HEK293 (cell line): ENCODE data around the gene LPGAT1.

Experiments used
- CTCF ChIA-PET: fragments of 350-600 bp; formaldehyde crosslinking; extraction: SDS; loops from one replicate; lab custom pipeline; 2021; ENCODE audit warnings: antibody characterized with exemption; lab: Yijun Ruan, JAX
- POLR2A ChIA-PET: fragments of 300-600 bp; formaldehyde crosslinking; extraction: SDS; loops from one replicate; lab custom pipeline; 2020; ENCODE audit warnings: antibody characterized with exemption, inconsistent platforms; lab: Yijun Ruan, JAX
- H3K27ac ChIP-seq: fragments of 200-500 bp; sonication (Bioruptor generic); 2 replicates; pipeline ENCODE4 v1.5.1; 2014; ENCODE audit warnings: low read depth, low read length, control low read depth, inconsistent platforms; ENCODE audit errors: extremely low read depth
- H3K36me3 ChIP-seq, 2 experiments: fragments of 200-500 bp in 1 of 2; sonication (Bioruptor generic) in 1 of 2; 1 replicate in 1 of 2; 2 replicates in 1 of 2; pipeline ENCODE4 v1.5.1; 2014 to 2017; ENCODE audit warnings: inconsistent platforms in 2 of 2, low read length in 2 of 2; ENCODE audit not compliant: control insufficient read depth in 2 of 2, insufficient read depth in 1 of 2
- H3K4me1 ChIP-seq: fragments of 200-500 bp; sonication (Bioruptor generic); 2 replicates; pipeline ENCODE4 v1.5.1; 2014; ENCODE audit warnings: mild to moderate bottlenecking, low read length, inconsistent platforms; ENCODE audit not compliant: control insufficient read depth, insufficient read depth
- H3K4me3 ChIP-seq: 2 replicates; pipeline ENCODE4 v1.5.1; 2011; ENCODE audit warnings: low read depth, mild to moderate bottlenecking, control low read depth, low read length, moderate library complexity
- H3K9me3 ChIP-seq: fragments of 200-500 bp; sonication (Bioruptor generic); 2 replicates; pipeline ENCODE4 v1.5.1; 2014; ENCODE audit warnings: low read depth, low read length, inconsistent platforms; ENCODE audit not compliant: control insufficient read depth, insufficient read depth
- EGR2 ChIP-seq: fragments of 450-650 bp; formaldehyde crosslinking; IDR thresholded peaks from 2 replicates; pipeline ENCODE4 v1.5.1; 2016; ENCODE audit warnings: low read depth, missing biosample characterization, missing genetic modification characterization
- HOXD13 ChIP-seq: sonication (generic); formaldehyde crosslinking; IDR thresholded peaks from 2 replicates; pipeline ENCODE4 v1.8.0; 2022; ENCODE audit warnings: missing genetic modification reagents, borderline replicate concordance
- YY1 ChIP-seq: fragments of 450-650 bp; formaldehyde crosslinking; IDR thresholded peaks from 2 replicates; pipeline ENCODE4 v1.5.1; 2018; ENCODE audit warnings: missing biosample characterization, missing genetic modification characterization
- ZFP69B ChIP-seq: fragments of 450-650 bp; formaldehyde crosslinking; IDR thresholded peaks from 2 replicates; pipeline ENCODE4 v1.5.1; 2016; ENCODE audit warnings: missing biosample characterization, missing genetic modification characterization
- ZNF121 ChIP-seq: fragments of 450-650 bp; formaldehyde crosslinking; IDR thresholded peaks from 2 replicates; pipeline ENCODE4 v1.5.1; 2016; ENCODE audit warnings: missing biosample characterization, missing genetic modification characterization
- ZNF184 ChIP-seq: fragments of 450-650 bp; IDR thresholded peaks from 2 replicates; pipeline ENCODE4 v1.5.1; 2018; ENCODE audit warnings: missing biosample characterization, mild to moderate bottlenecking, missing genetic modification characterization
- ZNF214 ChIP-seq: fragments of 450-650 bp; formaldehyde crosslinking; IDR thresholded peaks from 2 replicates; pipeline ENCODE4 v1.5.1; 2017; ENCODE audit warnings: missing biosample characterization, mild to moderate bottlenecking, missing genetic modification characterization, borderline replicate concordance
- ZNF248 ChIP-seq: fragments of 450-650 bp; formaldehyde crosslinking; IDR thresholded peaks from 2 replicates; pipeline ENCODE4 v1.5.1; 2017; ENCODE audit warnings: missing biosample characterization, missing genetic modification characterization
- ZNF518A ChIP-seq: fragments of 450-650 bp; formaldehyde crosslinking; conservative IDR thresholded peaks from 2 replicates; pipeline ENCODE4 v1.5.1; 2016; ENCODE audit warnings: low read depth, missing biosample characterization, missing genetic modification characterization
- ZNF610 ChIP-seq: fragments of 450-650 bp; formaldehyde crosslinking; IDR thresholded peaks from 2 replicates; pipeline ENCODE4 v1.5.1; 2016; ENCODE audit warnings: missing biosample characterization, missing genetic modification characterization, borderline replicate concordance
- ZNF639 ChIP-seq: fragments of 450-650 bp; formaldehyde crosslinking; IDR thresholded peaks from 2 replicates; pipeline ENCODE4 v1.5.1; 2016; ENCODE audit warnings: missing biosample characterization, missing genetic modification characterization
- ZNF768 ChIP-seq: fragments of 450-650 bp; formaldehyde crosslinking; IDR thresholded peaks from 2 replicates; pipeline ENCODE4 v1.5.1; 2018; ENCODE audit warnings: missing biosample characterization, mild to moderate bottlenecking, missing genetic modification characterization
- ZNF837 ChIP-seq: fragments of 450-650 bp; formaldehyde crosslinking; IDR thresholded peaks from 2 replicates; pipeline ENCODE4 v1.5.1; 2016; ENCODE audit warnings: missing biosample characterization, missing genetic modification characterization
- ZSCAN23 ChIP-seq: fragments of 450-650 bp; formaldehyde crosslinking; IDR thresholded peaks from 2 replicates; pipeline ENCODE4 v1.5.1; 2016; ENCODE audit warnings: missing biosample characterization, missing genetic modification characterization
- ZSCAN4 ChIP-seq: fragments of 450-650 bp; formaldehyde crosslinking; IDR thresholded peaks from 2 replicates; pipeline ENCODE4 v1.5.1; 2017; ENCODE audit warnings: missing biosample characterization, missing genetic modification characterization
- TF ChIP-seq, protein P1 (sequence below): fragments of 450-650 bp; formaldehyde crosslinking; IDR thresholded peaks from 2 replicates; pipeline ENCODE4 v1.5.1; 2016; ENCODE audit warnings: missing biosample characterization, missing genetic modification characterization
- TF ChIP-seq, protein P2 (sequence below): fragments of 450-650 bp; formaldehyde crosslinking; IDR thresholded peaks from 2 replicates; pipeline ENCODE4 v1.5.1; 2016; ENCODE audit warnings: missing biosample characterization, missing genetic modification characterization
- TF ChIP-seq, protein P3 (sequence below): fragments of 450-650 bp; formaldehyde crosslinking; IDR thresholded peaks from 2 replicates; pipeline ENCODE4 v1.5.1; 2016; ENCODE audit warnings: missing biosample characterization, missing genetic modification characterization

Gene LPGAT1

GRCh38 chr1:211742272-211742671, 88.3 kb downstream of the LPGAT1 start (continued):
- TF ChIP-seq ZNF518A: no peak
- TF ChIP-seq YY1 (tag by site-specific recombination): no peak

- Histone ChIP-seq H3K36me3 (peaks cover 0 to 2% of the 10 kb centered on the region in 2 experiments; a peak in 1 of 3 replicates), H3K4me1 (no peaks in the 10 kb centered on the region), H3K4me3 (no peak overlapping the region), H3K27ac (no peak overlapping the region), H3K9me3 (no peaks in the 10 kb centered on the region)
- ChIA-PET CTCF (interaction anchor here (0.6 to 1.1 kb wide), 5 partner anchors 20 to 1749 kb away, joined by 3 to 6 read pairs (median 5); no protein-coding TSS in a partner anchor), POLR2A (no interaction called here)
- TF ChIP-seq, protein P1, sequence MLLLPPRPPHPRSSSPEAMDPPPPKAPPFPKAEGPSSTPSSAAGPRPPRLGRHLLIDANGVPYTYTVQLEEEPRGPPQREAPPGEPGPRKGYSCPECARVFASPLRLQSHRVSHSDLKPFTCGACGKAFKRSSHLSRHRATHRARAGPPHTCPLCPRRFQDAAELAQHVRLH (tag by site-specific recombination): no peak
- TF ChIP-seq, protein P2, sequence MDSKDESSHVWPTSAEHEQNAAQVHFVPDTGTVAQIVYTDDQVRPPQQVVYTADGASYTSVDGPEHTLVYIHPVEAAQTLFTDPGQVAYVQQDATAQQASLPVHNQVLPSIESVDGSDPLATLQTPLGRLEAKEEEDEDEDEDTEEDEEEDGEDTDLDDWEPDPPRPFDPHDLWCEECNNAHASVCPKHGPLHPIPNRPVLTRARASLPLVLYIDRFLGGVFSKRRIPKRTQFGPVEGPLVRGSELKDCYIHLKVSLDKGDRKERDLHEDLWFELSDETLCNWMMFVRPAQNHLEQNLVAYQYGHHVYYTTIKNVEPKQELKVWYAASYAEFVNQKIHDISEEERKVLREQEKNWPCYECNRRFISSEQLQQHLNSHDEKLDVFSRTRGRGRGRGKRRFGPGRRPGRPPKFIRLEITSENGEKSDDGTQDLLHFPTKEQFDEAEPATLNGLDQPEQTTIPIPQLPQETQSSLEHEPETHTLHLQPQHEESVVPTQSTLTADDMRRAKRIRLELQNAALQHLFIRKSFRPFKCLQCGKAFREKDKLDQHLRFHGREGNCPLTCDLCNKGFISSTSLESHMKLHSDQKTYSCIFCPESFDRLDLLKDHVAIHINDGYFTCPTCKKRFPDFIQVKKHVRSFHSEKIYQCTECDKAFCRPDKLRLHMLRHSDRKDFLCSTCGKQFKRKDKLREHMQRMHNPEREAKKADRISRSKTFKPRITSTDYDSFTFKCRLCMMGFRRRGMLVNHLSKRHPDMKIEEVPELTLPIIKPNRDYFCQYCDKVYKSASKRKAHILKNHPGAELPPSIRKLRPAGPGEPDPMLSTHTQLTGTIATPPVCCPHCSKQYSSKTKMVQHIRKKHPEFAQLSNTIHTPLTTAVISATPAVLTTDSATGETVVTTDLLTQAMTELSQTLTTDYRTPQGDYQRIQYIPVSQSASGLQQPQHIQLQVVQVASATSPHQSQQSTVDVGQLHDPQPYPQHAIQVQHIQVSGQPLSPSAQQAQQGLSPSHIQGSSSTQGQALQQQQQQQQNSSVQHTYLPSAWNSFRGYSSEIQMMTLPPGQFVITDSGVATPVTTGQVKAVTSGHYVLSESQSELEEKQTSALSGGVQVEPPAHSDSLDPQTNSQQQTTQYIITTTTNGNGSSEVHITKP (tag by site-specific recombination): no peak
- TF ChIP-seq HOXD13 (CRISPR knock-in tag) (no peak), ZFP69B (tag by site-specific recombination) (no peak), ZNF248 (tag by site-specific recombination) (no peak), ZSCAN23 (tag by site-specific recombination) (no peak), ZNF837 (tag by site-specific recombination) (no peak), ZNF639 (no peak)
Observed at GRCh38 chr1:211741788-211742187, 88.8 kb downstream of the LPGAT1 start.

GRCh38 chr1:211741116-211741515, 89.4 kb downstream of the LPGAT1 start:
- Histone ChIP-seq H3K27ac (no peak overlapping the region), H3K4me3 (no peak overlapping the region), H3K9me3 (no peaks in the 10 kb centered on the region), H3K36me3 (no peaks in the 10 kb centered on the region), H3K4me1 (no peaks in the 10 kb centered on the region)
- POLR2A ChIA-PET: interaction anchor here (0.7 kb wide), 2 partner anchors 39 to 111 kb away, joined by 3 to 5 read pairs; no protein-coding TSS in a partner anchor
- CTCF ChIA-PET: interaction anchor here (0.6 to 1.1 kb wide), 6 partner anchors 21 to 1748 kb away, joined by 3 to 6 read pairs (median 4); no protein-coding TSS in a partner anchor
- TF ChIP-seq, protein P3, sequence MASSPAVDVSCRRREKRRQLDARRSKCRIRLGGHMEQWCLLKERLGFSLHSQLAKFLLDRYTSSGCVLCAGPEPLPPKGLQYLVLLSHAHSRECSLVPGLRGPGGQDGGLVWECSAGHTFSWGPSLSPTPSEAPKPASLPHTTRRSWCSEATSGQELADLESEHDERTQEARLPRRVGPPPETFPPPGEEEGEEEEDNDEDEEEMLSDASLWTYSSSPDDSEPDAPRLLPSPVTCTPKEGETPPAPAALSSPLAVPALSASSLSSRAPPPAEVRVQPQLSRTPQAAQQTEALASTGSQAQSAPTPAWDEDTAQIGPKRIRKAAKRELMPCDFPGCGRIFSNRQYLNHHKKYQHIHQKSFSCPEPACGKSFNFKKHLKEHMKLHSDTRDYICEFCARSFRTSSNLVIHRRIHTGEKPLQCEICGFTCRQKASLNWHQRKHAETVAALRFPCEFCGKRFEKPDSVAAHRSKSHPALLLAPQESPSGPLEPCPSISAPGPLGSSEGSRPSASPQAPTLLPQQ (tag by site-specific recombination): no peak
- TF ChIP-seq ZSCAN4 (tag by site-specific recombination) (no peak), ZNF184 (tag by site-specific recombination) (no peak), ZNF768 (tag by site-specific recombination) (no peak), ZNF610 (no peak), ZNF214 (tag by site-specific recombination) (no peak), ZNF121 (tag by site-specific recombination) (no peak), EGR2 (tag by site-specific recombination) (no peak)
